HL-60/S4 treated with phorbol 12-myristate 13-acetate at 8.2 ng/mL for 4 days and 3 days (cell line): ENCODE measurements around the gene PNMA8C.
"Not testable (repeated sequence)": the region's sequence is repeated elsewhere in the genome, so short reads cannot be mapped to it uniquely, and the experiment has no call there.

Experiments used
- in situ Hi-C: fragments of 300-500 bp; cut with MboI; formaldehyde crosslinking; loops from 2 replicates; pipeline ENCODE4 v1.15.0; 2022; ENCODE audit warnings: low sequenced_read_pairs

Gene PNMA8C

DNA sequence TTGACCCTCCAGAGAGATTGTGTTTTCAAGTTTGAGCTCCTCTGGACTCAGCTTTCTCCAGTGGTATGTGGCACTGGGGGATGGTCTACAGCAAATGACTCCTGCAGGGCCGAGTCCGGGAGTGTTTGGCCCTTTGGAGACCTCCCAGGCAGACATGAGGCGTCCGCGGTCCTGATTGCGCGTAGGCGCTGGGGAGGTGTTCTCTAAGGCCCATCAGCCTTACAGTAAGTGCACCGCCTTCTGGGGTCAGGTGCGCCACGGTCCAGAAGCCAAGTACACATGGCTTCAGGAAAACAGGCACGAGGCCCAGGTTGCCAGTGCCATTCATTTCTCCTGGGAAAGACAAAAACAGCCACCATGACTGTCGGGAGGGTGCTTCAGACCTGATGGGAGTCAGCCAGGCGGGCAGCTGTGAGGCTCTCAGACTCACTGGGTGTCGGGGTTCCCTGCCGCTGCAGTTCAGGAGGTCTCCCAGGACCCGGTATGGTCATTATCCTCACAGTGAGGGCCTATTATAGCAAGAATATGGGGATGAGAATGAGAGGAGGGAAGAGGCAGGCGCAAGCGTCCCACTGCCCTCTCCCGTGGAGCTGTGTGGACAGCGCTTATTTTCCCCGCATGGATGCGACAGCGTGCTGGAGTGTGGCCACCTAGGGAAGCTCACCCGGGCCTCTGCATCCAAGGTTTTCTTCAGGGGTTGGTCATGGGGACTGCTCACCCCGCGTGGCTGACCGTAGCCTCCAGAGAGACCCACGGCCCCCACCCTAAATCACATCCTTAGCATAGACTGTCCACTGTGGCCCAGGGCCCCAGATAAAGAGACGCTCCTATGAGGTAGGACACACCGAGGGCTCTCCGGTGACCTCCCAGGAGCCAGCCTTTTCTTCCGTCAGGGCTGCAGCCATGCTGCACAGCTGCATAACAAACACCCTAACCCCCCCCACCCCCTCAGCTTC lies 37.2 kb downstream of the PNMA8C start:
- in situ Hi-C loops = no loop called here

DNA sequence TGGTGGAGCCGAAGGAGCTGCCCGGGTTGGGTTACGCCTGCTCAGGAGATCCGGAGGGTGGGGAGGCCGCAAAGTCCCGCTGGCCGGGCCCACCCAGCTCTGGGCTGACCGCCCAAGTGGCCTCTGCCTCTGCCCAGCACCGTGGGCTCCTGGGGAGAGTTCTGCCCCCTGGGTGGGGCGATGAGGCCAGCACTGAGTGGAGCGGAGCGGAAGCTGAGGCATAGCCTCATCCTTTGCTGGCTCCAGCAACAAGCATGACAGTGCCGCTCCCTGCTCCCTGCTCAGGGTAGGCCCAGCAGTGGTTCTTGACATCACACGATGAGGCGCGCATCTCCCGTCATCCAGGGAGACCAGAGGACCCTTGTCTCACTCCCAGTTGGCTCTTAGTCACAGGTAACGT lies 37.9 kb downstream of the PNMA8C start:
- in situ Hi-C loops = no loop called here

DNA sequence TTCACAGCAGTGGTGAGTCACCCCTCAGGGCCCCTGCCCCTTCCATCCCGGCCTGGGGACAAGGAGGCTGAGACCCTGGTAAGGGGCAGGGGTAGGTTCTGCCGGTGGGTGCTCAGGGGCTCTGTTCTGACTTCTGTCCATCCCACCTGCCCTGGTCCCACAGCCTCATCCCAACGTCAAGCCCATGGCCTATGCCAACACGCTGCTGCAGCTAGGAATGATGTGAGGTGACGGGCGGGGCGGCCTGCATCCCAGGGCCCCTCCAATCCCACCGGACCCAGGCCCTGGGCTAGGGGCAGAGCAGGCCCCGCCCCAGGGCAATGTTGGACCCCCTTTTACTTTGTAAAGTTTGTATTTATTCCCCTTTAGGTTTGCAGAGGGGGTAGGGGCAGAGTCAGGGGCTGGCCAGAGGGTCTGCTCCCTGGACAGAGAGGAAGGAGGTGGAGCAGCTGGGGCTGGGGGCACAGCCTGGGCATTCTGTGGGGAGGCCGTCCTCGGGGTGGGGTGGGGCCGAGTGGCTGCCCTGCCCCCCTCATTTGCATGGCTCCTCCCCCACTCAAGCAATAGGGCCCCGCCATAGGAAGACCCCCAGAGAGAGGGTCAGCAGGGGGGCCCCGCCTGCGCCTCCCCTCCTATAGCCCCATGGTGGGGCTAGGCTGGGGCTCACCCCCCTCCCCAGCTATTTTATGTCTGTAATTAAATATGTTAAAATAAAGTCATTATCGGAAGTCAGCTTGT lies 38.4 kb downstream of the PNMA8C start:
- in situ Hi-C loops = no loop called here

GRCh38 chr19:46388311-46389095 lies 40.2 kb downstream of the PNMA8C start:
- in situ Hi-C loops = no loop called here

DNA sequence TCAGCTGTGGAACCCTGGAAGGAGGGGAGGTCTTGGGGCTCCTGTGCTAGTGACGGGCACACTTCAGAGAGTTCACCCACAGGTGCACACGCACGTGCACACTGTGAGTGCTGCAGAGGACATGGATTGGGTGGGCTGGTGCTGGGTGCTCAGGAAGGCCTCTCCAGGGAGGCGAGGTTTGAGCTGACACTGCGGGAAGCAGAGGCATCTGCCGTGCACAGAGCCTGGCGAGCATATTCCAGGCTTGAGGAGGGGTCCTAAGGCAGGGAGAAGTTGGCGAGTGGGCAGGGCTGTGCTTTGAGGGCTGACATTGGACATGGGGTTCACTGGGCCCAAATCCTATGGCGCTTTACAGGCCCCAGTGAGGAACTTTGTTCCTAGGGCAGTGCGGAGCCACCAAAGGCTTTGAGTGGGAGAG lies 41.0 kb downstream of the PNMA8C start:
- in situ Hi-C loops = no loop called here

- in situ Hi-C loops = no loop called here
Observed at GRCh38 chr19:46386996-46387712, 41.6 kb downstream of the PNMA8C start.

- in situ Hi-C loops = no loop called here
Observed at GRCh38 chr19:46386151-46386550, 42.6 kb downstream of the PNMA8C start.

- in situ Hi-C loops = no loop called here
Observed at GRCh38 chr19:46385636-46386035, 43.1 kb downstream of the PNMA8C start.

DNA sequence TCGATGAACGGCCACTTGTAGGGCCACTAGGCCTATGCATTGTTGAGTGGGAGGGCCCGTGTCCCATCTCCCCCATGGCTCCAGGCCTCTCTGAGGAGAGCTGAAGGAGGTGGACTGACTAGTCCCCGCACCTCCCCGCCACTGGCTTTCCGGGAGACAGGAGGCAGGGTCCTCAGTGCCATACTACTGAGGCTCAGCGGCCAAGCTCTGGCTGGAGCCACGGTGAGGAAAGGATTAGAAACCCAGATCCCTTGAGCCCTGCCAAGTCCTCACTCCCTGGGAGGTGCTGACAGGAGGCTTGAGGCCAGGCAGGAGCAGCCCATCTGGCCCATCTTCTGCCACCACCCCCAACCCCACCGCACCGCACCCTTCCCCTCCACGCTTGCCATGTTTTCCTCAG lies 44.3 kb downstream of the PNMA8C start:
- in situ Hi-C loops = no loop called here

DNA sequence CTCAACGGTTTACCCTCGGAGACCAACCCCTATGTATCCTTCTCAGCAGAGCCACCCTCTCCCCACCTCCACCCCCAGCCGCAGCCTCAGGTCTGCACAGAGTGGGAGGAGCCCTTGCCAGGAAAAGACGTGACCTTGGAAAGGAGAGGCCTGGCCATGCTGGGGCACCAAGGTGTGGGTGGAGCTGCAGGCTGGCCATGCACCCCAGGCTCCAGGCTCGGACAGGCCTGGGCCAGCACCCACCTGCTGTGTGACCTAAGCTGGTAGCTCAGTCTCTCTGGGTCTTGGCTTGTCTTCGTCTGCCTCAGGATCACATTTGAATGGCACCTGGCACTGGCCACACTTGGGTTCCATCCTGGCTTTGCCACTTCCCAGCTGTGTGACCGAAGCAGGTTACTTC lies 44.9 kb downstream of the PNMA8C start:
- in situ Hi-C loops = no loop called here

- in situ Hi-C loops = no loop called here
Observed at GRCh38 chr19:46383171-46383815, 45.4 kb downstream of the PNMA8C start.

GRCh38 chr19:46381756-46382345 lies 46.9 kb downstream of the PNMA8C start:
- in situ Hi-C loops = no loop called here

- in situ Hi-C loops = no loop called here
Observed at GRCh38 chr19:46381346-46381745, 47.4 kb downstream of the PNMA8C start.

DNA sequence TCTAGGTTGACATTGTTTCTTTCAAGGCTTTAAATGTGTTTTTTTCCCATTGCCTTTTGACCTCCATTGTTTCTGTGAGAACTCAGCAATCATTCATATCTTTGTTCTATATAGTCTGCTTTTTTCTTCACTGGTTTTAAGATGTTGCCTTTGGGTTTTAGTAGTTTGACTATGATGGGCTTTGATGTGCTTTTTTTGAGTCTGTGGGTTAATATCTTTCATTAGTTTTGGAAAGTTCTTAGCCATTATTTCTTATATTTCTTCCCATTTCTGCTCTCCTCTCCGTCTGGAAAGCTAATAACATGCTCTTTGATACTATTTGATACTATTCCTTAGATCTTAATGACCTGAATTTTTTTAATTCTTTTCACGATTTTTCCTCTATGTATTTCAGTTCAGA lies 48.0 kb downstream of the PNMA8C start:
- in situ Hi-C loops = no loop called here

DNA sequence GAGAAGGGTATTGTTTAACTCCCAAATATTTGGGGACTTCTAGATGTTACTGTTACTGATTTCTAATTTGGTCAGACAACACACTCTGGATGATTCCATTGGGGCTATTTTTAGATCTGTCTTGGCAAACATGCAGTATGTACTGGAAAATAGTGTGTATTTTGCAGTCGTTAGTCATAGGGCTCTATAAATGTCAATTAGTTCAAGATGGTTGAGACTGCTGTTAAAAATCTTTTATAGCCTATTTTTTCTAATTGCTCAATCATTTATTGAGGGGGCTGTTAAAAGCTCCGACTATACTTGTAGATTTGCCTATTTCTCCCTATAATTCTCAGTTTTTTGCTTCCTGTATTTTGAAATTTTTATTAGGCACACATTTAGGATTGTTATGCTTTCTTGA lies 50.5 kb downstream of the PNMA8C start:
- in situ Hi-C loops = no loop called here

GRCh38 chr19:46376241-46377153 lies 52.2 kb downstream of the PNMA8C start:
- in situ Hi-C loops = no loop called here

GRCh38 chr19:46375476-46376067 lies 53.2 kb downstream of the PNMA8C start:
- in situ Hi-C loops = not testable (repeated sequence)
